Measurements from ENCODE around the gene NTM.
A peak's percentile ranks its signal among the peaks of the same experiment; 100 is the strongest.

The NTM gene

GRCh38 chr11:131885431-131885830, 515.0 kb downstream of the NTM start:
- DNase-seq (ENCODE audit: extremely low read depth, low read depth) = no peak
- TF ChIP-seq CTCF (IDR thresholded peaks at IDR 0.05; ENCODE audit: low read depth, low read length) = no peak

DNA sequence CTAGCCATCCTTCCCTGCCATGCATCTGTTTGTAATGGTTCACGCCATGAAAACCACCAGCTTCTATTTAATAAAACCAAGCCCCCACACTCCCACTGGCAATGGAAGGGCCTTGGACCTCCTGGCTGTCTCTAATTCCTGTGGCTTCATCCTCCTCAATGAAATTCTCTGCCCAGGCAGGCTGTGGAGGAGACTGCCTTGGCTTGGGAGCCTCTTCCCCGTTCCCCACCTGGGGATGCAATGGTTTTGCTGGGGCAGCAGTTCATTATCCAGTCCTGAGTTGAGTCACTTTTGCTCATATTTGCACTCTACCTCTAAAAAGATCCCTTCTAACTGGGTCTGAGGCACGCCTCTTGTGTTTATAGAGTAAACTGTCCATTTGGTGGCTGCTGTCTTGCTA, 515.8 kb downstream of the NTM start:
- no peak for TF ChIP-seq CTCF (IDR thresholded peaks at IDR 0.05; ENCODE audit: low read depth, low read length)
- no peak for DNase-seq (ENCODE audit: extremely low read depth, low read depth)

DNA sequence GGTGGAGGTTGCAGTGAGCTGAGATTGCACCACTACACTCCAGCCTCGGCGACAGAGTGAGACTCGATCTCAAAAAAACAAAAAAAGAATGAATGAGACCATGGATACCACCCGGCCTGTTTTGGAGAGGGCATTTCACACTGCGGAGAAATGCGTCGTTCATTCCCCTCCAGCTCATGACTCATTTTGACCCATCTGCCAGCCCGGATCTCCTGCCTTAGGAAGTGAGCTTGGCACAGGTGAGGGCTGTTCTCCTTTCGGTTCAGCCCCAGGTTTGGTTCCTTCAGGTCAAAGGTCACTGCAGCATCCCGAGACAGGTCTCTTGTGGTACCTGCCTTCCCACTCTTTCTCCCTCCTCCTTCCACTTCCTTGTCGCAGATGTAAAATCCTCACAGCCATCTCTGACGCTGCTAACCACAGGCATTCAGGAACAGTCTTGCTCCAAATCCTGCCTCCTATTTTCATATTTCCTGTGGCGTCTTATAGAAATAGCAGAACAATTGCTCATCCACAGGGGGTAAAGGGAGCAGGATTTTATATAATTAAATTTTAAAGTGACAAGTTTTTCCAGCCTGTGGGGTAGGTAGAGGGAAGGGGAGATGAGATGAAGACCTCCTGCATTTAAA, 517.9 kb downstream of the NTM start:
- peak; percentile 65 for DNase-seq (ENCODE audit: extremely low read depth, low read depth)
- TF ChIP-seq CTCF (IDR thresholded peaks at IDR 0.05; ENCODE audit: low read depth, low read length) = no peak

GRCh38 chr11:131889146-131889577, 518.7 kb downstream of the NTM start:
- peak; percentile 77 for DNase-seq (ENCODE audit: extremely low read depth, low read depth)
- no peak for TF ChIP-seq CTCF (IDR thresholded peaks at IDR 0.05; ENCODE audit: low read depth, low read length)

- DNase-seq (ENCODE audit: extremely low read depth, low read depth) = no peak
These were observed 519.6 kb downstream of the NTM start for GRCh38 chr11:131889760-131890581.

DNA sequence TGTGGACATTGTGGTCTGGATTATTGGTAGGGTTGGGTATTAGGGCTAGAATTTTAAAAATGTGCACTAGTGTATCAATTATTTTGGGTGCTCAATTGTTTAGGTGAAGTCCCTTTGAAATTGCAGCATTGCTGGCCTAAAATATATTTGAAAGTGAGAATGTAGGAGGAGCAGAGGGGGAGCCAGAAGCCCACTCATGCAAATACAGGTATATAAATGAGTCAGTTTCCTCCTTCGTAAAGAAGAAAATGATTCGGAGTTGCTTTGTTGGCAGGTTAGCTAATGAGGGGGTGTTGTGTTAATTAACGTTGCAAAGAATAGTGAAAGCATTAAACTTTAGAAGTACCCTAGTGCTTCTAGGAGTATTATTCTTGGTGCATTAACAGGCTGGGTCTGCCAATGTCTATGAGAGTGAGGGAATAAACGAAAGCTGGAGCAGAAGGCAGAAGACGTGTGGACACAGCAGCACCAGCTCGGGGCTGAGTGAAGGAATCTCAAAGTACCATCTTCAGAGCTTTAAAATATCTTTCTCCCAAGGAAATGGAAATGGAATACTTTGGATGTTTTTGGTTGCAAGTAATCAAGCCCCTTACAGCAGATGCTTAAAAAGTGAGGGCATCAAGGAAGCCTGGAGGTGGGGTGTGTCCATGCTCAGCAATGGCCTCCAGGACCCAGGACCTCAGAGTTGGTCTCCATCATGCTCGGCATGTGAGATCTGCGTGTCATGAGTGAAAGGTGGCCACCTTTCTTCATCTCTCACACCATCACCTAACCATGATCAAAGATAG, 522.9 kb downstream of the NTM start:
- DNase-seq (ENCODE audit: extremely low read depth, low read depth) = no peak
- no peak for TF ChIP-seq CTCF (IDR thresholded peaks at IDR 0.05; ENCODE audit: low read depth, low read length)

More at GRCh38 chr11:131889760-131890581, 519.6 kb downstream of the NTM start:
- no peak; the same call in 1 of the 2 replicates for TF ChIP-seq CTCF (IDR thresholded peaks at IDR 0.05; ENCODE audit: low read depth, low read length)

Data from AG09319 (cell line).